ENCODE measurements around the gene NRIP1. TPM values are rescaled to one million over a fixed set of nuclear protein-coding genes. Genes with fewer than 3 reads are reported as not detected.

NRIP1 gene
- total RNA-seq, 6 experiments from 2014 or later = 39.1 to 56.6 (median 52.3) TPM

GRCh38 chr21:15011967-15012366, 52.8 kb downstream of the NRIP1 start:
- Mint-ChIP-seq H3K4me3 (no peak overlapping the region), H3K4me1 (ENCODE audit: low read depth) (peaks cover 85% of the 10 kb centered on the region), H3K27me3 (ENCODE audit: insufficient read depth) (peaks cover 4% of the 10 kb centered on the region; the same call in 1 of the 2 replicates), H3K9me3 (peaks cover 8% of the 10 kb centered on the region), H3K27ac (peak overlapping the region; percentile 64), H3K36me3 (ENCODE audit: low read depth) (peaks cover 47% of the 10 kb centered on the region)
- no peak for DNase-seq
- TF ChIP-seq, protein P1, sequence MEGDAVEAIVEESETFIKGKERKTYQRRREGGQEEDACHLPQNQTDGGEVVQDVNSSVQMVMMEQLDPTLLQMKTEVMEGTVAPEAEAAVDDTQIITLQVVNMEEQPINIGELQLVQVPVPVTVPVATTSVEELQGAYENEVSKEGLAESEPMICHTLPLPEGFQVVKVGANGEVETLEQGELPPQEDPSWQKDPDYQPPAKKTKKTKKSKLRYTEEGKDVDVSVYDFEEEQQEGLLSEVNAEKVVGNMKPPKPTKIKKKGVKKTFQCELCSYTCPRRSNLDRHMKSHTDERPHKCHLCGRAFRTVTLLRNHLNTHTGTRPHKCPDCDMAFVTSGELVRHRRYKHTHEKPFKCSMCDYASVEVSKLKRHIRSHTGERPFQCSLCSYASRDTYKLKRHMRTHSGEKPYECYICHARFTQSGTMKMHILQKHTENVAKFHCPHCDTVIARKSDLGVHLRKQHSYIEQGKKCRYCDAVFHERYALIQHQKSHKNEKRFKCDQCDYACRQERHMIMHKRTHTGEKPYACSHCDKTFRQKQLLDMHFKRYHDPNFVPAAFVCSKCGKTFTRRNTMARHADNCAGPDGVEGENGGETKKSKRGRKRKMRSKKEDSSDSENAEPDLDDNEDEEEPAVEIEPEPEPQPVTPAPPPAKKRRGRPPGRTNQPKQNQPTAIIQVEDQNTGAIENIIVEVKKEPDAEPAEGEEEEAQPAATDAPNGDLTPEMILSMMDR (IDR thresholded peaks at IDR 0.05) = no peak

DNA sequence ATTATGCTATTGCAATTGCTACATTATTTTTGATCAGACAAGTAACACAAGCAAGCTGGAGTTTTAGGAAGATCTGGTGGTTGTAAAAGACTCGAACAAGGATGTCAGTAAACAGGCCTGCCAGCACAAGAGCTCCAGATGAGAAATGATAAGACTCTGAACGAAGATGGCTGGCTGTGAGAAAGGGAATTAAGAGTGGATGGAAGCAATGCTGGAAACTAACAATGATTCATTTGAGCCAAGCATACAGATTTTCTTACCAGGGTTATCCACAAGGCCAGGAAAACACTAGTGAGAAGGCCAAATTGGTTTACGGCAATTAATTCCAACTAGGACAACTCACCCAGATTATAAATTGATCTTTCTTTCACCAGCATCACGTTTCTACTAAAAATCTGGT, 54.2 kb downstream of the NRIP1 start:
- Mint-ChIP-seq H3K4me3 (peak overlapping the region; percentile 16; the same call in 1 of the 2 replicates), H3K9me3 (peaks cover 8% of the 10 kb centered on the region), H3K27me3 (ENCODE audit: insufficient read depth) (peaks cover 4% of the 10 kb centered on the region; the same call in 1 of the 2 replicates), H3K4me1 (ENCODE audit: low read depth) (peaks cover 85% of the 10 kb centered on the region), H3K36me3 (ENCODE audit: low read depth) (peaks cover 46% of the 10 kb centered on the region), H3K27ac (peak overlapping the region; percentile 80)
- TF ChIP-seq, protein P1 (IDR thresholded peaks at IDR 0.05) = no peak
- DNase-seq = peak; percentile 21

DNA sequence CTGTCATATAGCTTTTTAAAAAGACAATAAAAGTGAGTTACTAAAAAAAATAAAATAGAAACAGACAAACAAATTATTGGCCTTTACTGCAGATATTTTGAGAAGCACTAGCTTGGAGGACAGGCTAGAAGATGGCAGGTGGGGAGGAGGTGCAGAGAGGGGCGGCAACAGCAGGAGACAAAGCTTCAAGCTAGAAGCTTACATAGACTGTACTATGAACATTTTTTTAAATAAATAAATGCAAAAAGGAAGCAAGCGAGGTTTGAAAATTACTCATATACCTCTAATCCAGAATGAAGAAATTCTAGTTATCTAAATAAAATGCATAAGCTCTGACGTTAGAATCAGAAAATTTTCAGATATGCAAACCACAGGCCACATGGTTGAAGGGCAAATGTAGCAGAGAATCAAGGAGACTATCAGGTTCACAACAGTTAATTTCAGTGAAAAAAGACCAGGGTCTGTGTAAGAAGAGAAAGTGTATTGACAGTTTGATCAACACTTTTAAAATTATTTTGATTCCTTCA, 54.9 kb downstream of the NRIP1 start:
- Mint-ChIP-seq H3K27me3 (ENCODE audit: insufficient read depth) (peaks cover 4% of the 10 kb centered on the region; the same call in 1 of the 2 replicates), H3K9me3 (peaks cover 8% of the 10 kb centered on the region), H3K36me3 (ENCODE audit: low read depth) (peaks cover 46% of the 10 kb centered on the region), H3K4me1 (ENCODE audit: low read depth) (peaks cover 86% of the 10 kb centered on the region), H3K27ac (peak overlapping the region; percentile 80), H3K4me3 (peak overlapping the region; percentile 68)
- TF ChIP-seq, protein P1 (IDR thresholded peaks at IDR 0.05) = no peak
- peak; percentile 77 for DNase-seq

DNA sequence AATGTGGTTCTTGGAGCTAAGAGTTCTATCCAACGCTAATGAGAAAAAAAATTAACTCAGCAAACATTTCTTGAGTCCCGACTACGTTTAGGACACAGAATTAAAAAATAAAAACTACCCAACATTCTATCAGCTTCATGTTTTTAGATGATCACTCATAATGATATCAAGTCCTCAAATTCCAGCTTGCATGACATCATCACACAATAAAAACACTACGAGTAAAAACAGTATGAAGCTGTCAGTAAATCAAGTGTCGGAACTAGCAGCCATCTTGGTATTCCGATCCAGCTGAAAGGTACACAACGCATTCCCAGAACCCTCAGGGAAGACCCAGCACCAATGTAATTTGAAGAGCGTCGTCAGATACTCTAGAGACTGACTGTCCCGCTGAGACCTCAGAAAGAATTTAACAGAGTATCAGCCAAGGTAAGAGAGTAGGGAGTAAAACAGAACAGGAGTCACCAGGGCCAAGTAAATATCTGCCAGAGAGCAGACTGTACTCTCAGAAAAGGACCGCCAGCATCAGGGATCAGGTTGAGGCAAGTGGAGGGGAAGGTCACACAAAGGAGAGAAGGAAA, 57.0 kb downstream of the NRIP1 start:
- TF ChIP-seq, protein P1 (IDR thresholded peaks at IDR 0.05) = no peak
- Mint-ChIP-seq H3K4me1 (ENCODE audit: low read depth) (peaks cover 86% of the 10 kb centered on the region), H3K9me3 (peaks cover 8% of the 10 kb centered on the region), H3K4me3 (peak overlapping the region; percentile 36), H3K36me3 (ENCODE audit: low read depth) (peaks cover 46% of the 10 kb centered on the region), H3K27me3 (ENCODE audit: insufficient read depth) (peaks cover 4% of the 10 kb centered on the region; the same call in 1 of the 2 replicates), H3K27ac (peak overlapping the region; percentile 80)
- no peak for DNase-seq

DNA sequence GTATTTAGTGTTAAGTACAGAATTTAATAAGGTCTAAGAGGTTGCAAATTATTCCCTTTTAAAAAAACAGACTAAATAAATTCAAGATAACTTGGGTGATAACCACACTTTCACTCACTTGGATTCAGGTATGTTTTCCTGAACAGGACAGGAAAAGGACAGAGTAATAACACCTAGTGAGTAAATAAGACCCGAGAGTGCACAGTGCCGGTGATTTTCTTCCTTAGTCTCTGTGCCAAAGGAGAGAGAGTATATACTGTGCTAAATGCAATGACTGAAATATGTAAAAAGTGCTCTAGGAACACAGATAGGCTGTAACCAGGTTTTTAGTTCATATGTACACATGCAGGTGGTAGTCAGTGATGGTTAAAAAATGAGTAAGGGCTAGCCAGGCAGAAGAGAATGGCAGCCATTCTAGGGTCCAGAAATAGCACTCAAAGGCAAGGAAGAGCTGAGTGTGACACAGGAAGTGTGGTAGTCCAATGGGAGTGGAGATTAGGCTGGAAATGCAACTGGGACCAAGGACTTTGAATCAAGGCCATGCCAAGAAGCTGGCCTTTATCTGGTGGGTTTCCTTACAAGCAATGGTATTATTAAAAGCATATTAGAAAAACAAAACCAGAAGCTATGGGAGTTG, 58.1 kb downstream of the NRIP1 start:
- H3K27ac Mint-ChIP-seq = peak overlapping the region; percentile 85
- no peak for DNase-seq
- H3K9me3 Mint-ChIP-seq = peaks cover 8% of the 10 kb centered on the region
- peaks cover 89% of the 10 kb centered on the region for H3K4me1 Mint-ChIP-seq (ENCODE audit: low read depth)
- TF ChIP-seq, protein P1 (IDR thresholded peaks at IDR 0.05) = no peak
- peaks cover 54% of the 10 kb centered on the region for H3K36me3 Mint-ChIP-seq (ENCODE audit: low read depth)
- H3K4me3 Mint-ChIP-seq = peak overlapping the region; percentile 81; the same call in 1 of the 2 replicates
- peaks cover 4% of the 10 kb centered on the region; the same call in 1 of the 2 replicates for H3K27me3 Mint-ChIP-seq (ENCODE audit: insufficient read depth)
